Activated B cell treated with CpG ODN at 0.5 μM for 24 hours (primary cell): ENCODE results near the gene CRADD. TPM values are rescaled to one million over a fixed set of nuclear protein-coding genes. Genes with fewer than 3 reads are reported as not detected.

Experiments used
- ATAC-seq: fragments of 200-7000 bp; cut with Tn5 transposase; one replicate; pipeline ENCODE4 v1.10.0; 2021; ENCODE audit warnings: low read depth, mild to moderate bottlenecking, moderate library complexity
- CTCF ChIA-PET: fragments of 350-600 bp; sonication (Branson Sonifier 250); formaldehyde crosslinking; loops from one replicate; lab custom pipeline; 2021; ENCODE audit warnings: antibody characterized with exemption; lab: Charles Lee
- POLR2A ChIA-PET: fragments of 350-600 bp; sonication (Branson Sonifier 250); formaldehyde crosslinking; loops from one replicate; lab custom pipeline; 2021; ENCODE audit warnings: antibody characterized with exemption; lab: Charles Lee
- DNase-seq: peaks from one replicate; pipeline ENCODE4 v3.0.0; 2022
- H3K27ac Mint-ChIP-seq: one replicate; pipeline ENCODE4 v1.8.0; 2020; ENCODE audit warnings: mixed read lengths
- H3K27me3 Mint-ChIP-seq: one replicate; pipeline ENCODE4 v1.8.0; 2021; ENCODE audit warnings: mixed read lengths
- H3K36me3 Mint-ChIP-seq: one replicate; pipeline ENCODE4 v1.8.0; 2021; ENCODE audit warnings: low read depth, mixed read lengths
- H3K4me1 Mint-ChIP-seq: one replicate; pipeline ENCODE4 v1.8.0; 2021; ENCODE audit warnings: mixed read lengths
- H3K4me3 Mint-ChIP-seq: one replicate; pipeline ENCODE4 v1.8.0; 2020; ENCODE audit warnings: mild to moderate bottlenecking, mixed read lengths
- H3K9me3 Mint-ChIP-seq: one replicate; pipeline ENCODE4 v1.8.0; 2020; ENCODE audit warnings: mixed read lengths
- CTCF ChIP-seq: fragments of 200-600 bp; IDR thresholded peaks from one replicate; pipeline ENCODE4 v1.8.0; 2022; ENCODE audit warnings: antibody characterized with exemption, mild to moderate bottlenecking
- intact Hi-C: fragments of 100-400 bp; cut with micrococcal nuclease; formaldehyde crosslinking; loops from one replicate; pipeline ENCODE4 v1.15.1; 2024
- total RNA-seq: library from RNA; stranded (reverse); gene quantifications from 2 replicates; pipeline ENCODE4 v1.2.3, GENCODE V29; 2022

Gene CRADD
- total RNA-seq, 1 donor from 2014 or later: 15.3 TPM

- intact Hi-C loops: loop anchor here (2.0 kb wide), 1 partner anchor 18 kb away; no protein-coding TSS in a partner anchor
- no peaks in the 10 kb centered on the region for H3K27me3 Mint-ChIP-seq
- no peak overlapping the region for H3K27ac Mint-ChIP-seq
- H3K9me3 Mint-ChIP-seq: peaks cover 29% of the 10 kb centered on the region
- ATAC-seq (no peak), DNase-seq (no peak)
- no peak for TF ChIP-seq CTCF
- ChIA-PET CTCF (no interaction called here), POLR2A (no interaction called here)
- peaks cover 7% of the 10 kb centered on the region for H3K4me1 Mint-ChIP-seq
- no peak overlapping the region for H3K4me3 Mint-ChIP-seq
- peaks cover 9% of the 10 kb centered on the region for H3K36me3 Mint-ChIP-seq
Observed at GRCh38 chr12:93722835-93723567, 45.8 kb downstream of the CRADD start.

GRCh38 chr12:93723568-93723930 is 46.4 kb downstream of the CRADD start:
- intact Hi-C loops: loop anchor here (2.0 kb wide), 1 partner anchor 17 kb away; no protein-coding TSS in a partner anchor
- ChIA-PET POLR2A (no interaction called here), CTCF (no interaction called here)
- H3K27ac Mint-ChIP-seq: no peak overlapping the region
- no peak for DNase-seq
- ATAC-seq: no peak
- H3K9me3 Mint-ChIP-seq: peaks cover 27% of the 10 kb centered on the region
- TF ChIP-seq CTCF: no peak
- peaks cover 6% of the 10 kb centered on the region for H3K36me3 Mint-ChIP-seq
- H3K4me1 Mint-ChIP-seq: peaks cover 7% of the 10 kb centered on the region
- H3K4me3 Mint-ChIP-seq: no peak overlapping the region
- H3K27me3 Mint-ChIP-seq: no peaks in the 10 kb centered on the region

- Mint-ChIP-seq H3K27ac (no peak overlapping the region), H3K9me3 (peaks cover 20% of the 10 kb centered on the region), H3K4me3 (no peak overlapping the region), H3K4me1 (peaks cover 7% of the 10 kb centered on the region), H3K27me3 (no peaks in the 10 kb centered on the region), H3K36me3 (peaks cover 3% of the 10 kb centered on the region)
- intact Hi-C loops: no loop called here
- ChIA-PET CTCF (no interaction called here), POLR2A (no interaction called here)
- TF ChIP-seq CTCF: no peak
- no peak for DNase-seq
- no peak for ATAC-seq
Observed at GRCh38 chr12:93725531-93725930, 48.4 kb downstream of the CRADD start.

GRCh38 chr12:93727195-93727811 is 50.1 kb downstream of the CRADD start:
- no peak overlapping the region for H3K27ac Mint-ChIP-seq
- H3K36me3 Mint-ChIP-seq: peaks cover 2% of the 10 kb centered on the region
- CTCF ChIA-PET: no interaction called here
- DNase-seq: no peak
- peaks cover 8% of the 10 kb centered on the region for H3K9me3 Mint-ChIP-seq
- intact Hi-C loops: no loop called here
- ATAC-seq: no peak
- peaks cover 7% of the 10 kb centered on the region for H3K4me1 Mint-ChIP-seq
- POLR2A ChIA-PET: no interaction called here
- no peak overlapping the region for H3K4me3 Mint-ChIP-seq
- no peaks in the 10 kb centered on the region for H3K27me3 Mint-ChIP-seq
- no peak for TF ChIP-seq CTCF

- no peak for TF ChIP-seq CTCF
- Mint-ChIP-seq H3K4me3 (no peak overlapping the region), H3K27ac (no peak overlapping the region), H3K27me3 (no peaks in the 10 kb centered on the region), H3K4me1 (peaks cover 3% of the 10 kb centered on the region), H3K36me3 (no peaks in the 10 kb centered on the region), H3K9me3 (peaks cover 4% of the 10 kb centered on the region)
- DNase-seq (no peak), ATAC-seq (no peak)
- ChIA-PET POLR2A (no interaction called here), CTCF (interaction anchor here (0.9 kb wide), 1 partner anchor 374 kb away, joined by 3 read pairs; no protein-coding TSS in a partner anchor)
- intact Hi-C loops: no loop called here
Observed at GRCh38 chr12:93727911-93728310, 50.7 kb downstream of the CRADD start.
